ENCODE measurements around the gene MMP25.
A peak's percentile ranks its signal among the peaks of the same experiment; 100 is the strongest.

MMP25 gene

DNA sequence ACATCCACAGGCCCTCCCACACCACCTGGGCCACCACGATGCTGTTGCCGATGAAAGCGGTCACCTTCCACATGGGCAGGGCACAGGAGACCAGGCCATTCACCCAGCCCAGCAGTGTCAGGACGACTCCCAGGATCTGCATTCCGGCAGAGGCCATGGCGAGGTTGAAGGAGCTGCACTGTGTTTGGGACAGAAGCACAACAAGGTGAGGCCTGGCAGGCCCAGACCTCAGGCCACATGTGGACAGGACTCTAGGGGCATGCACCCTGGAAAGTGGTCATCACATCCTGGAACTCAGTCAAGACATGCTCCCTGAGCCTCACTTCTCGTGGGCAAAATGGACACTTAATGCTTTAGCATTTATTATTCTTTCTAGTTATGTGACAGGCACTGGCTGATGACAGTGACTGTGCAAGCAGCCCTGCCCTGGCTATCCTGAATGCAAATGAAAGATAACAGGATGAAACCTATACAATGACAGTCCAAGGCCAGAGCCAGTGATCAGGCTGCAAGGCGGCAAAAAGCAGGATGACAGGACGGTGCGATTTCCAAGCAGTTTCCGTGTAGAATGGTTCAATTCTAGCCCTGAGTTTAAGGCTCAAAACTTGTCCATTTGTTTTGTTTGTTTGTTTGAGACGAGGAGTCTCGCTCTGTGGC lies 30.4 kb upstream of the MMP25 start:
- DNase-seq (ENCODE audit: low read depth in 1 of 2, low spot score in 1 of 2), result no peak

- no peak for DNase-seq (ENCODE audit: low read depth in 1 of 2, low spot score in 1 of 2)
Measured at GRCh38 chr16:3017344-3017743, 29.0 kb upstream of the MMP25 start.

DNA sequence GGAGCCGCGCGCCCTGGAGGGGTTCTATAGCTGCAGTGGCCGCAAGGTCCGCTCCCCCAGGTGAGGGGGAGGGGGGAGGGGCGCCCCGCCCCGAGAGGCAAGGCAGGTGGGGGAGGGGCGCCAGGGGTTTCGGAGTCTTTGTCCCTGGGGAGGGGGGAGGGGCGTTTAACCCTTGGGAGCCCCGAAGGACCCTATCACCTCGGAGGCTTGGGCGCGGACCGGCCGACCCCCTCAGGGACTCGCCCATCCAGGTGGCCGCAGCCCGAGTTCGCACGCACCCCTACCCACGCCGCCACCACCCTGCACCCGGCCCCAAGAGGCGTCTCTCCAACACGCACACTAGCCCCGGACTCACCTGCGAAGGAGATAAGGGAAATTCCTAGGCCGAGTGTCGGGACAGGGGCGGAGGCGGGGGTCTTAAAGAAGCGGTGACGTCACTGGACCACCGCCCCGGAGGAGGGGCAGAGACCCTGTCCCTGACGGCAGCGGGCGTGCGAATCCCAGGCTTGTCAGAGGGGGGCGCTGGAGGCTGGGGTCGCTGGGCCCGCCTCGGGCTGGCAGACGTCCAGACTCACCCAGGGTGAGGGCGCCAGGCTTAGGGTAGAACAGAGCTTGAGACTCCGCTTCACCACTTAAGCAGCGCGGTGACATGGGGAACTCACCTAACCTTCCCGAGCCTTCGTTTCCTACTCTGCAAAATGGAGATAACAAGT lies 28.4 kb upstream of the MMP25 start, which contains the start of gene CLDN6:
Gene CLDN6, minus strand, starts transcription at position 390 of the 713 bp plus-strand sequence. CDS start 2,162 bp downstream, outside the sequence.
- DNase-seq (ENCODE audit: low read depth in 1 of 2, low spot score in 1 of 2), result no peak

DNA sequence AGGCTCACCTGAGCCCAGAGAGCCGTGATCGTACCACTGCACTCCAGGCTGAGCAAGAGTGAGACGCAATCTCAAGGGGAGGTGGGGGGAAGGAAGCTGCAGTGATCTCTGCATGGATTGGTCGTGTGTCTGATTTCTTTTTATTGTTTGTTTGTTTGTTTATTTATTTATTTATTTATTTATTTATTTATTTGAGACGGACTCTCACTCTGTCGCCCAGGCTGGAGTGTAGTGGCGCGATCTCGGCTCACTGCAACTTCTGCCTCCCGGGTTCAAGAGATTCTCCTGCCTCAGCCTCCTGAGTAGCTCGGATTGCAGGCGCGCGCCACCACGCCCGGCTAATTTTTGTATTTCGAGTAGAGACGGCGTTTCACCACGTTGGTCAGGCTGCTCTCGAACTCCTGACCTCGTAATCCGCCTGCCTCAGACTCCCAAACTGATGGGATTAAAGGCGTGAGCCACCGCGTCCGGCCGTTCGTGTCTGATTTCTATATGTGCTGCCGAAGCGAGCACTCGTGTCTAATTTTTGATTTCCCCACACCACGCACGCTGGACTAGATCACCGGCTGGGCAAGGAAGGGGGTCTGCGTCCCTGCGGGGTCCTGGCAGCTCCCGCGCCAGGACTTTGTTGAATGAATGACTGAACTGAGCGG lies 26.6 kb upstream of the MMP25 start:
- no peak for DNase-seq (ENCODE audit: low read depth in 1 of 2, low spot score in 1 of 2)

- DNase-seq (ENCODE audit: low read depth in 1 of 2, low spot score in 1 of 2), result peak; percentile 36 to 50
Measured at GRCh38 chr16:3020247-3020603, 26.1 kb upstream of the MMP25 start, which contains the start of gene TNFRSF12A. Gene TNFRSF12A, plus strand, starts transcription at chr16:3020368. Its CDS starts 30 bp downstream, at chr16:3020398.

GRCh38 chr16:3020604-3021448 lies 25.5 kb upstream of the MMP25 start:
- peak in 1 of 2 donors; percentile 49 for DNase-seq (ENCODE audit: low read depth in 1 of 2, low spot score in 1 of 2)

- DNase-seq (ENCODE audit: low read depth in 1 of 2, low spot score in 1 of 2), result peak; percentile 67 to 72
Measured at GRCh38 chr16:3021449-3022207, 24.7 kb upstream of the MMP25 start.

DNA sequence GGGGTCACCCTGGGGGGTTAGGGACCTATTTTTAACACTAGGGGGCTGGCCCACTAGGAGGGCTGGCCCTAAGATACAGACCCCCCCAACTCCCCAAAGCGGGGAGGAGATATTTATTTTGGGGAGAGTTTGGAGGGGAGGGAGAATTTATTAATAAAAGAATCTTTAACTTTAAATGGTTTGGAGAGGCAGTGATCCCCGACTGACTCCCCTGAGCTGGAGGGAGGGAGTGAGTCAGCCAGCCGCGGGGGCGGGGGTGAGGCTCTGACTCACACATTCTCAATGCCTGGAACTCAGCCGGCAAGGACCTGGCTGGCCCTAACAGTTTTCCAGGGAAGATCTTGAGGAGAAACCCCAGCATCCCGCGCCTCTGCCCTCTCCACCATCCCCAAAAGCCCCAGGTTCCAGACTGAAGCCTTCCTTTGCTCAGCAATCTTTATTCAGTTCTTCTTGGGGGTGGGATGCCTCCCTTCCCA lies 24.1 kb upstream of the MMP25 start:
- peak; percentile 70 to 90 for DNase-seq (ENCODE audit: low read depth in 1 of 2, low spot score in 1 of 2)

GRCh38 chr16:3022684-3023414 lies 23.5 kb upstream of the MMP25 start:
- DNase-seq (ENCODE audit: low read depth in 1 of 2, low spot score in 1 of 2), result no peak

GRCh38 chr16:3023415-3023668 lies 23.0 kb upstream of the MMP25 start:
- no peak for DNase-seq (ENCODE audit: low read depth in 1 of 2, low spot score in 1 of 2)

DNA sequence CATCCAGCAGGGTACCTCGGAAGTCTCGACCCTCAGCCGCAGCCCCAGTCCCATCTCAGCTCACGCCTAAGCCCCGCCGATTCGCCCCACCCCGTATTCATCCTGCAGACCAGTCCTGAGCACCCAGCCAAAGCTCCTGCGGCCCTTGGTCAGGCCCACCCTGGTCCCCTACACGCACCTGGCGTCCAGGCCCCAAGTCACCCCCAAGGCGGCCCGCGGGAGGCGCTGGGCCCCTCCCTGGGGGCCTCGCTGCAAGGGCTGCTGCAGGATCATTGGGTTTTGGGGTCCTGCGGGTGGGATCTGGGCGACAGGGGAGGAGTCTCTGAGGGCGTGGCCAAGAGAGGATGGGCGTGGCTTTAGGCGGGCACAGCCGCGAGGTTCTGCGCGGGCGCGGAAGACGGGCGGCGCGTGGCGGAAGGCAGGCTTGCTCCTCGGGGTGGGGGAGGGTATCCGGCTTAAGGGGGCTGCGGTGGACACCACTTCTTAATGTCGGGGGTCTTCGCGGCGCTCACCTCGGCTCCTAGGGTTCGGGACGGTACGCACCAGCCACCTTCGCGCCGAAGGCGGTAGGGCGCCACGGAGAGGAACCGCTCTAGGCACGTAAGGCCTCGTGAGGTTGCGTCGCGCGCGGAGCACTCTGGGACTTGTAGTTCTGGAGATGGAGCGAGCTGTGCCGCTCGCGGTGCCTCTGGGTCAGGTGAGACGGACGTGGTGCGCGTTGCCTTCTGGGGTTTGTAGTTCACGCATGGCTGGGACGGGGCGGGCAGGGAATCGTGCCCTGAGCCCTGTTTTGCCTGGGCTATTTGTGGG lies 22.5 kb upstream of the MMP25 start, which contains the start of the genes HCFC1R1 and THOC6:
Gene HCFC1R1, minus strand, starts transcription at position 274 of the 810 bp plus-strand sequence. Its CDS starts 1 bp downstream, at position 273.
Gene THOC6, plus strand, starts transcription at position 367 of the 810 bp plus-strand sequence. Its CDS starts 292 bp downstream, at position 659.
- DNase-seq (ENCODE audit: low read depth in 1 of 2, low spot score in 1 of 2), result peak; percentile 83 to 87

- no peak for DNase-seq (ENCODE audit: low read depth in 1 of 2, low spot score in 1 of 2)
Measured at GRCh38 chr16:3025032-3026002, 21.0 kb upstream of the MMP25 start.

- no peak for DNase-seq (ENCODE audit: low read depth in 1 of 2, low spot score in 1 of 2)
Measured at GRCh38 chr16:3026003-3026378, 20.4 kb upstream of the MMP25 start.

DNA sequence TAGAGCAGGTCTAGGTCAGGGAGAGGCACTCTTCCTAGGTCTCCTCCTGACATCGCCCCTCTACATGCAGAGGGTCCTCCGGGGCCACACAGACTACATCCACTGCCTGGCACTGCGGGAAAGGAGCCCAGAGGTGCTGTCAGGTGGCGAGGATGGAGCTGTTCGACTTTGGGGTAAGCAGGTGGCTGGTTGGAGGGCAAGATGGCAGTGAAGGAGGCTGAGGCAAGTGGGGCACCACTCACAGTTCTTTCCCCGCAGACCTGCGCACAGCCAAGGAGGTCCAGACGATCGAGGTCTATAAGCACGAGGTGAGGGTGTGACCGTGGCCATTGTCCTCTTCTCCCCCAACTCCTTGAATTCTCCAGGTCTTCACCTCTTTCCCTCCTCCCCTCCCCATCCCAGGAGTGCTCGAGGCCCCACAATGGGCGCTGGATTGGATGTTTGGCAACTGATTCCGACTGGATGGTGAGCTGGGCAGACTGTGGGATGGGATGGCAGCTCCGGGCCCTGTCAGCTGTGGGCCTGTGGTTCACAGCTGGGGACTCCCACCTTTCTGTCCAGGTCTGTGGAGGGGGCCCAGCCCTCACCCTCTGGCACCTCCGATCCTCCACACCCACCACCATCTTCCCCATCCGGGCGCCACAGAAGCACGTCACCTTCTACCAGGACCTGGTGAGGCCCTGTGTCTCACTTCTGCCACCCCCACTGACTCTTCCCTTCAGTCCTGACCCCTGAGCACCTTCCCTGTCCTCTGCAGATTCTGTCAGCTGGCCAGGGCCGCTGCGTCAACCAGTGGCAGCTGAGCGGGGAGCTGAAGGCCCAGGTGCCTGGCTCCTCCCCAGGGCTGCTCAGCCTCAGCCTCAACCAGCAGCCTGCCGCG lies 19.5 kb upstream of the MMP25 start:
- no peak for DNase-seq (ENCODE audit: low read depth in 1 of 2, low spot score in 1 of 2)

DNA sequence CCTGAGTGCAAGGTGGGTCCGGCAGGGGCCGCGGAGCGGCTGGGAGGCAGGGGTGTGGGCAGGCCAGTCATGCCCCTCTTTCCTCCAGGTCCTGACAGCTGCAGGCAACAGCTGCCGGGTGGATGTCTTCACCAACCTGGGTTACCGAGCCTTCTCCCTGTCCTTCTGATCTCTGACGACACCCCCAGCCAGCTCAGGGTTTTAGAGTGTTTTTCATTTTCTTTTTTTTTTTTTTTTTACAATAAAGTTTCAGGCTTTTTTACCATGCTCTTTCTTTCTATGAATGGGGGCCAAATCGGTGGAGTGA lies 18.9 kb upstream of the MMP25 start:
- no peak for DNase-seq (ENCODE audit: low read depth in 1 of 2, low spot score in 1 of 2)

DNA sequence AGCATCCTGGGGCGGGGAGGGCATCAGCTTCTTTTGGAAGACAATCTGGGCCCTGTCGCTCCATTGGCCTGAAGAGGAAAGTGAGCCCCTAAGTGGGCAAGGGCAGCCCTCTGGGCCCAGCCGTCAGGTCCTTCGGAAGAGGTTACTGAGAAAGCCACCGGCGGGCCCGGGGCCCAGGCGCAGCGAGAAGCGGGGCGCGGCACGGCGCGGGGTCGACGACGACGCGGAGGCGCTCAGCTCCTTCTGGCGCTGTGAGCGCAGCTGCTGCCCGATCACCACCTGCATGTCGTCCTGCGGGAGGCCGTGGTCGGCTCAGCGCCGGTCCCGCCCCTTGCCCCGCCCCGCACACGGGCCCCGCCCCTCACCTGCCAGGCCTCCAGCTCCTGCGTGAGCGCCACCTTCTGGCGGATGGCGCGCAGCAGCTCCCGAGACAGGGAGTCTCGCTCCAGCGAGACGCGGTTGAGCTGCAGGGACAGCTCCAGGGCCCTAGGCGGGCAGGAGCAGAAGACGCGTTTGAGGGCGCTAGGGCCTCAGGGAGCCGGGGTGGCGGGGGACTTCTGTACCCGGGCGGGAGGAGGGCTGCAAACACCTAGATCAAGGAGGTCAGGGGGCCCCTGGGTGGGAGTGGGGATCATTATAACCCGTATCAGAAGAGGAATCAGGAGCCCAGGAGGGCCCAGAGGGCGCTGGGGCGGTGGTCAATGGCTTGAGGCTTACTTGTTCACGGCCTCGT lies 18.2 kb upstream of the MMP25 start:
- peak; percentile 77 to 87 for DNase-seq (ENCODE audit: low read depth in 1 of 2, low spot score in 1 of 2)
